Thyroid gland (tissue), 4 donors: ENCODE measurements around the gene TMPRSS7. TPM values are rescaled to one million over a fixed set of nuclear protein-coding genes. Genes with fewer than 3 reads are reported as not detected.

ENCODE experiments used
- DNase-seq, 2 donors: peaks; one replicate each; pipeline ENCODE4 v3.0.0-alpha.2; 2019
- H3K27ac ChIP-seq, 3 donors: fragments of 200-600 bp; sonication (generic); 1 replicate in 2 of 3; 2 replicates in 1 of 3; pipeline ENCODE4 v1.5.1; 2016 to 2019; ENCODE audit warnings: mild to moderate bottlenecking in 1 of 3, moderate library complexity in 1 of 3
- H3K27me3 ChIP-seq: fragments of 200-600 bp; sonication (generic); one replicate; pipeline ENCODE4 v1.5.1; 2019
- H3K36me3 ChIP-seq, 2 donors: fragments of 200-600 bp; sonication (generic); one replicate each; pipeline ENCODE4 v1.5.1; 2016 to 2019
- H3K4me1 ChIP-seq, 2 donors: fragments of 200-600 bp; sonication (generic); one replicate each; pipeline ENCODE4 v1.5.1; 2017 to 2019
- H3K4me3 ChIP-seq, 3 donors: fragments of 200-600 bp; sonication (generic); replicated peaks in 1 of 3; 1 replicate in 2 of 3; 2 replicates in 1 of 3; pipeline ENCODE4 v1.5.1; 2016; ENCODE audit warnings: mild to moderate bottlenecking in 1 of 3
- H3K9me3 ChIP-seq: fragments of 200-600 bp; sonication (generic); one replicate; pipeline ENCODE4 v1.5.1; 2017
- CTCF ChIP-seq, 6 experiments: fragments of 200-600 bp in 3 of 6; fragments of 450-650 bp in 3 of 6; sonication (generic) in 3 of 6; IDR thresholded peaks; one replicate each; pipeline ENCODE4 v1.5.1; 2016 to 2019; ENCODE audit warnings: antibody characterized with exemption in 6 of 6, mild to moderate bottlenecking in 2 of 6, inconsistent platforms in 1 of 6, moderate library complexity in 1 of 6
- POLR2A ChIP-seq, 2 donors: fragments of 450-650 bp; IDR thresholded peaks; one replicate each; pipeline ENCODE4 v1.6.1; 2017; ENCODE audit warnings: antibody characterized with exemption in 2 of 2, mild to moderate bottlenecking in 2 of 2, moderate library complexity in 1 of 2
- WGBS, 2 donors: methylation state at CpG; one replicate each; pipeline ENCODE4 v1.1.5; 2017; 5-methylcytosine and 5-hydroxymethylcytosine counted together
- intact Hi-C: fragments of 100-400 bp; cut with DNase I; formaldehyde crosslinking; loops from one replicate; pipeline ENCODE4 v1.15.1; 2023
- total RNA-seq, 4 donors: library from RNA; depleted of rRNA; stranded (reverse); fragments of >200 nt; gene quantifications; one replicate each; pipeline ENCODE4 v1.2.3, GENCODE V29; 2016

The TMPRSS7 gene
- total RNA-seq, 4 donors from 2014 or later: 0.11 TPM; not detected in 3

DNA sequence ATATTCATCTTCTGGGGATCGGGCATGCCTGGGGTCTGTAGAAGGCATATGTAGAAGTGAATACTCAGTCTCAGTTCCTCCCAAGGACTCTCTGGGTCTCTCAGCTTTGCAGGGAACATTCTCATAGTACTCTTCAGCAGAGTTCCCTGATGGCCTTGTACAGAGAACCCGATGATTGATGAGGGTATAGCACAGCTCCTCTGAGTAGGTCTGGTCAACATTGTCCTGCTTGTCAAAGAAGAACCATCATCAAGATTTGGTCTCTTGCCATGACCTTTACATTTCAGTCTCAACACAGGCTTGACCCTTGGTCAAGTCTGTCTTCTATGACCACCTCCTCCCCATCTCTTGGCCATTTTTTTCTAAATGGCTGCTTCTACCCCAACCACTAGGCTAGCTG is 89.0 kb downstream of the TMPRSS7 start:
- 88 to 94% methylated on average over 2 of the region's 2 CpGs for WGBS, 2 donors

GRCh38 chr3:112124907-112125607 is 90.5 kb downstream of the TMPRSS7 start:
- intact Hi-C loops: no loop called here
- H3K27ac ChIP-seq: no peak overlapping the region

More for the DNA sequence above, 89.0 kb downstream of the TMPRSS7 start:
- Histone ChIP-seq H3K27me3 (no peaks in the 10 kb centered on the region), H3K9me3 (no peaks in the 10 kb centered on the region), H3K4me3 (no peak overlapping the region), H3K36me3 (no peaks in the 10 kb centered on the region), H3K4me1 (peaks cover 0 to 15% of the 10 kb centered on the region in 2 donors), H3K27ac (no peak overlapping the region)
- TF ChIP-seq POLR2A (IDR thresholded peaks at IDR 0.05): no peak
- TF ChIP-seq CTCF (IDR thresholded peaks at IDR 0.05): no peak
- no peak for DNase-seq
- intact Hi-C loops: no loop called here

GRCh38 chr3:112126511-112126911 is 92.0 kb downstream of the TMPRSS7 start:
- Histone ChIP-seq H3K36me3 (no peaks in the 10 kb centered on the region), H3K9me3 (no peaks in the 10 kb centered on the region), H3K27ac (no peak overlapping the region), H3K4me3 (no peak overlapping the region), H3K4me1 (peaks cover 0 to 5% of the 10 kb centered on the region in 2 donors), H3K27me3 (no peaks in the 10 kb centered on the region)
- DNase-seq: no peak
- 86 to 88% methylated on average over 1 of the region's 1 CpG for WGBS, 2 donors
- intact Hi-C loops: no loop called here
- TF ChIP-seq CTCF (IDR thresholded peaks at IDR 0.05) (no peak), POLR2A (IDR thresholded peaks at IDR 0.05) (no peak)

More at GRCh38 chr3:112124907-112125607, 90.5 kb downstream of the TMPRSS7 start:
- DNase-seq: no peak
- no peak for TF ChIP-seq CTCF (IDR thresholded peaks at IDR 0.05)
- TF ChIP-seq POLR2A (IDR thresholded peaks at IDR 0.05): no peak
- Histone ChIP-seq H3K36me3 (no peaks in the 10 kb centered on the region), H3K9me3 (no peaks in the 10 kb centered on the region), H3K4me1 (peaks cover 0 to 10% of the 10 kb centered on the region in 2 donors), H3K4me3 (no peak overlapping the region), H3K27me3 (no peaks in the 10 kb centered on the region)
- 85 to 90% methylated on average over 5 of the region's 5 CpGs for WGBS, 2 donors

GRCh38 chr3:112127522-112128494 is 93.3 kb downstream of the TMPRSS7 start:
- H3K36me3 ChIP-seq: no peaks in the 10 kb centered on the region
- H3K4me1 ChIP-seq: no peaks in the 10 kb centered on the region
- no peak overlapping the region for H3K27ac ChIP-seq
- TF ChIP-seq CTCF (IDR thresholded peaks at IDR 0.05): no peak
- TF ChIP-seq POLR2A (IDR thresholded peaks at IDR 0.05): no peak
- intact Hi-C loops: no loop called here
- DNase-seq: no peak
- no peaks in the 10 kb centered on the region for H3K9me3 ChIP-seq
- WGBS, 2 donors: 79 to 83% methylated on average over 10 of the region's 10 CpGs
- no peaks in the 10 kb centered on the region for H3K27me3 ChIP-seq
- H3K4me3 ChIP-seq: no peak overlapping the region
